OCI-LY1 (cell line): ENCODE data around the gene PXDN.

Experiments used
- EZH2 ChIP-seq: fragments of 200-600 bp; sonication (generic), shearing (Covaris generic); IDR thresholded peaks from 2 replicates; pipeline ENCODE4 v1.8.0; 2017; ENCODE audit warnings: borderline replicate concordance, mixed run types, mild to moderate bottlenecking, antibody characterized with exemption, low read length, moderate library complexity, mixed read lengths
- TF ChIP-seq, protein P1 (sequence below): fragments of 200-600 bp; sonication (generic), shearing (Covaris generic); IDR thresholded peaks from 2 replicates; pipeline ENCODE4 v1.5.1; 2017; ENCODE audit warnings: mild to moderate bottlenecking, antibody characterized with exemption, low read length, moderate library complexity, mixed read lengths

DNA sequence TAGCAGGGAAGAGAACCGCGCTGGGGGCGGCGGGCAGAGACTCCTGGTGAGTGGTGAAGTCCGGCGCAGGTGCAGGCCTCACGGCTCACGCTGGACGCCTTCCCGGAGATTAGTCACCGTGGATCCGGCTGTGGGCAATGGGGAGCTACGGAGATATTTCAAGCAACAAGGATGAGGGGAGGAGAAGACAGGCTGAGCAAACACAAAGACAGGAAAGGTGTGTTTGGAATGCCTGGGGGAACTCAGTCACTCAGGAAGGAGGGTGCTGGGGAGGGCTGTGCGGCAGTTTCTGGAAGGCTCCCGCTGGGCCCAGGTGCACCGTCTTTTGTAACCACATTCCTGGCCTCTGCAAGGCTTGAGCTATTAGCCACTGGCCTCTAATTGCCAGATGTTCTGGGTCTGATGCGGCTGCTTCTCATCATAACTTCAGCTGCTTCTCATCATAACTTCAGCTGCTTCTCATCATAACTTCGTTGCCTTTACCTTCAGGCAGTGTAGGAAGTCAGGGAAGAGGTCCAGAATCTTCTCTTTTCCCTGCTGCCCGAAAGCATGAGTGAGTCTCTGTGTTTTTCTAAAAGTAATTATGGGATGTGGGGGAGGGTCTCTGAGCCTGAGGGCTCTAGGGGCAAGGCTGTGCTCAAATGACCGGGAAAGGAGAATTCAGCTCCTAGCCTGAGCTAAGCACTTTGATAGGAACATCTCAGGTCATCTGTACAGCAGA is 118.9 kb downstream of the PXDN start:
- no peak for TF ChIP-seq EZH2
- TF ChIP-seq, protein P1, sequence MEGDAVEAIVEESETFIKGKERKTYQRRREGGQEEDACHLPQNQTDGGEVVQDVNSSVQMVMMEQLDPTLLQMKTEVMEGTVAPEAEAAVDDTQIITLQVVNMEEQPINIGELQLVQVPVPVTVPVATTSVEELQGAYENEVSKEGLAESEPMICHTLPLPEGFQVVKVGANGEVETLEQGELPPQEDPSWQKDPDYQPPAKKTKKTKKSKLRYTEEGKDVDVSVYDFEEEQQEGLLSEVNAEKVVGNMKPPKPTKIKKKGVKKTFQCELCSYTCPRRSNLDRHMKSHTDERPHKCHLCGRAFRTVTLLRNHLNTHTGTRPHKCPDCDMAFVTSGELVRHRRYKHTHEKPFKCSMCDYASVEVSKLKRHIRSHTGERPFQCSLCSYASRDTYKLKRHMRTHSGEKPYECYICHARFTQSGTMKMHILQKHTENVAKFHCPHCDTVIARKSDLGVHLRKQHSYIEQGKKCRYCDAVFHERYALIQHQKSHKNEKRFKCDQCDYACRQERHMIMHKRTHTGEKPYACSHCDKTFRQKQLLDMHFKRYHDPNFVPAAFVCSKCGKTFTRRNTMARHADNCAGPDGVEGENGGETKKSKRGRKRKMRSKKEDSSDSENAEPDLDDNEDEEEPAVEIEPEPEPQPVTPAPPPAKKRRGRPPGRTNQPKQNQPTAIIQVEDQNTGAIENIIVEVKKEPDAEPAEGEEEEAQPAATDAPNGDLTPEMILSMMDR, result no peak
